ENCODE data around the gene RFX6.

Gene RFX6

DNA sequence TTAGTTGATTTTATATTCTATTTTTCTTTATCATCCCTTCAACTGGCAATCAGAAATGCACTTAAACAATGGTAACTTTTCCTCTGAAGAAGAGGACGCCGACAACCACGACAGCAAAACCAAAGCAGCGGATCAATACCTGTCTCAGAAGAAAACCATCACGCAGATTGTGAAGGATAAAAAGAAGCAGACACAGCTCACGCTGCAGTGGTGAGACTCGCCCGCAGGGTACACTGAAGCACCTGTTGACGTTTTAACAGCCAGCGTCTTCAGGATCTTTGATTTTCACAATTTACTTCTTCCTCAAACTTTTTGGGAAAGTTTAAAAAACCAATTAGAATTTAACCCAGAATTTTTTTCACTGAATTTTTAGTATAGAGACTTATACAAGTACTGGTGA is 701 bp downstream of the RFX6 start:
- DNase-seq (ENCODE audit: insufficient read length, low spot score) = no peak
- TF ChIP-seq POLR2A (IDR thresholded peaks at IDR 0.05; ENCODE audit: low read depth, low read length) = no peak
- no peak for FAIRE-seq

- TF ChIP-seq POLR2A (IDR thresholded peaks at IDR 0.05; ENCODE audit: low read depth, low read length) = no peak
- DNase-seq (ENCODE audit: insufficient read length, low spot score) (no peak), FAIRE-seq (no peak)
Observed at GRCh38 chr6:116881236-116881635, 4.2 kb downstream of the RFX6 start.

GRCh38 chr6:116883005-116883404 is 6.0 kb downstream of the RFX6 start:
- FAIRE-seq = no peak
- DNase-seq (ENCODE audit: insufficient read length, low spot score) = no peak
- TF ChIP-seq POLR2A (IDR thresholded peaks at IDR 0.05; ENCODE audit: low read depth, low read length) = no peak

DNA sequence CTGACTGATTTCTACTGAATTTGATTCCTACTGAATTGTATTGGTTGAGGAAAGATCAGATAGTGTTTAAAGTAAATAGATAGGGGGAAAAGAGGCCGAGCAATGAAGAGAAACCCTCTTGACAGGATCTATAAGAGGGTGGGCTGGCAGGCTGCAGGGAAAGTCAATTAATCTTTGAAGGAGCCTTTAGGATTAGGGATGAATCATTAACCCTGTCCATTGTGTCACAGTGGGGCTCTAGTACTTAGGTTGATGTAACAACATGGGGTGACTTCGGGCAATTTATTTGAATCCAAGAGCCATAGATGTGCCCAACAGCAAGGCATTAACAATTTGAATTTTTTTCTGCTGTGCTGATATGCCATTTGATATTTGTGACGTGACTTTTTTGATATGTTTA is 7.5 kb downstream of the RFX6 start:
- FAIRE-seq = no peak
- no peak for TF ChIP-seq POLR2A (IDR thresholded peaks at IDR 0.05; ENCODE audit: low read depth, low read length)
- no peak for DNase-seq (ENCODE audit: insufficient read length, low spot score)

GRCh38 chr6:116887168-116887567 is 10.1 kb downstream of the RFX6 start:
- no peak for FAIRE-seq
- DNase-seq (ENCODE audit: insufficient read length, low spot score) = no peak
- TF ChIP-seq POLR2A (IDR thresholded peaks at IDR 0.05; ENCODE audit: low read depth, low read length) = no peak

GRCh38 chr6:116887894-116888293 is 10.9 kb downstream of the RFX6 start:
- TF ChIP-seq POLR2A (IDR thresholded peaks at IDR 0.05; ENCODE audit: low read depth, low read length) = no peak
- no peak for FAIRE-seq

GRCh38 chr6:116888732-116889360 is 11.8 kb downstream of the RFX6 start:
- no peak for FAIRE-seq
- no peak for DNase-seq (ENCODE audit: insufficient read length, low spot score)
- TF ChIP-seq POLR2A (IDR thresholded peaks at IDR 0.05; ENCODE audit: low read depth, low read length) = no peak

More at GRCh38 chr6:116887894-116888293, 10.9 kb downstream of the RFX6 start:
- DNase-seq (ENCODE audit: insufficient read length, low spot score) = no peak

DNA sequence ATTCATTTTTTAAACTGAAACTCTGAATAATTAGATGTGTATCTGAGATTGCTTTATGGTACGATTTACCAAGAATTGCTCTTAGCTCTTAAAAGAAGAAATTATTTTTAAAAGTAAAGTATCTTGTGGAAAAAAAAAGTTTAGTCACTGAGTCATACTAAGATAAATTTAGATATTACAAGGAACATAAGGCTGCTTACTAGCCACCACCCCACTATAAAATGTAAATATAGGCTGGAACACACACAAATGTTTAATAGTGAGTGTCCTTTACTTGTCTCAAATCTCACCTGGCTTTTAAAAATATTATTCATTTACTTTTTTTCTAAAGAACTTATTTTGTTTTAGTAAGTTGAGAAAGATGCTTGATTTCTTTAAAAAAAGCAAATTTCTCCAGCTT is 17.6 kb downstream of the RFX6 start:
- TF ChIP-seq POLR2A (IDR thresholded peaks at IDR 0.05; ENCODE audit: low read depth, low read length) = no peak
- FAIRE-seq = no peak
- DNase-seq (ENCODE audit: insufficient read length, low spot score) = no peak

DNA sequence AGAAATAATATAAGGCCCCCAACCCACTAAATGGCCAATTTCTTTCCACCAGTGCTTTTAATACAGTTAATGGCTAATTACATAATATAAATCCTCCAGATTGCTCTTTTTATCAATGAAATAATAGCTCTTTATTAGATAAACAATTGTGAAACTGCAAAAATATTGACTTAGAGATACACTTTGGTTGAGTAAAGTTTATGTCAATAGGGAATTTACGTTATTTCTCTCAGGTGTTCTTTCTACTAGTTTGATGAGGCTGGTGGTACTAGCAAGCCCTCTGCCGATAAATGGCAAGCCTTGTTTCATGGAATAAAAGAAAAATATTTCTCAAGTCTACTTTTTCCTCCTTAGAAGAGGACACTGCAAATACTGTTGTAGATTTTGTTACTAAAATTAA is 18.9 kb downstream of the RFX6 start:
- no peak for TF ChIP-seq POLR2A (IDR thresholded peaks at IDR 0.05; ENCODE audit: low read depth, low read length)
- DNase-seq (ENCODE audit: insufficient read length, low spot score) = no peak
- no peak for FAIRE-seq

DNA sequence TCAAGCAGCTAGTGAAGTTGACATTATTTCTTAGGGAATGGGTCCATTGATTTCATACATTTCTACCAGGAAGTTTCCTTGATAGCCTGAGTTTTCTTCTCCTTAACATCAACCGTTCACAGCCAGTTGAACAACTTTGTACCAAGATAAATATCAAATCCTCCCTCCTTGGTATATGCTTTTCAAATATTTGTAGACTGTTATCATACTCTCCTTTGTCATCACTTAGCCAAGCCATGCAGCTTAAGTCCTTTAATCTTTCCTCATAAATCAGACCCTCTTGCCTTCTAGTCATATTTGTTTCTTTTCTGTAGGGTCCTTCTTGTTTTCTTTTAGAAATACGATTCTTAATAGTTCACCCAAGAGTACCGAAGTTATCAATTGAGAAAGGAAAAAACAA is 25.6 kb downstream of the RFX6 start:
- no peak for TF ChIP-seq POLR2A (IDR thresholded peaks at IDR 0.05; ENCODE audit: low read depth, low read length)
- no peak for FAIRE-seq

DNA sequence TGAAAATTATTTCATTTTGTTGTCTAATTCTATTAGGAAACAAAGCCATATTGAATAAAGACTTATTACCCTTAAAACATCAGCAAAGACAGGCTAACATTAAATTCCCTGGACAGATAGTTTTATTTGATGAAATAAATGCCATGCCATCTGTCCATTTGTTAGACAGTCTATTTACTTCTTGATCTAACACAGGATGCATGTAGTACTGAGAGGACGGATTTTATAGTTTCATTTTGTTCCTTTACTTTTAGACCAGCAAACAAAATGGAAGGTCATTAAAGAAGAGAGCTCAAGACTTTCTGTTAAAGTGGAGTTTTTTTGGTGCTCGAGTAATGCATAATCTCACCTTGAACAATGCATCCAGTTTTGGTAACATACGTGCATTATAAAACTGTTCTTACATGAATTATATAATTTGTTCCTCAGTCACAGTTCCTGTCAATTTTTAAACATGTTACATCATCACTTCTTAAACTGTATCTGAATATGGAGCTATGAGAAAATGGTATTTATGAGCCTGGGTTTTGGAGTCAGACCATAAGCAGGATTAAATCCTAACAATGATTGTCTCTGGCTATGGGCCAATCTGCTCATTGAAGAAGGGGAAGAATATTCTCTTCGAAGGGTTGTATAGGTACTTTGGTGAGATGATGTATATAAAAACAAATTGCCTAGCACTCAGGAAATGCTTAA is 46.0 kb downstream of the RFX6 start:
- FAIRE-seq = no peak
- TF ChIP-seq POLR2A (IDR thresholded peaks at IDR 0.05; ENCODE audit: low read depth, low read length) = no peak

More for the DNA sequence above, 25.6 kb downstream of the RFX6 start:
- no peak for DNase-seq (ENCODE audit: insufficient read length, low spot score)

DNA sequence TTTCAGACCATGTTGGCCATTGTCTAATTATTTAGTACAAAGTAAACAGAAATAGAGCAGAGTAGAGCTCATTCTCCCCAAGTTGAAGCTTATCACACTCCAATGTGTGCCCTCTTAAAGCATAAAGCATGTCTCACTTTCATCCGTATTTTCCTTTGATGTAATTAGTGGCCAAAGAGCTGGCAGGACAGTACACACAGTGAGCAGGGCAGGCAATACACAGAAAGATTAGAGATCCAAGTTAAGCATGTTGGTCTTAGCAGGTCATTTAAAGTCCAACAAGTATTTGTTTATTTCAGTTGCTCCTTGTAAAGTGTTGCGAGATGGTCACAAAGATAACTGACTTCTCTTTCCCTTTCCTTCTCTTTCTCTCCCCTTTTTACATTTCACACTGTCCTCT is 47.2 kb downstream of the RFX6 start:
- DNase-seq (ENCODE audit: insufficient read length, low spot score) = no peak
- FAIRE-seq = no peak
- TF ChIP-seq POLR2A (IDR thresholded peaks at IDR 0.05; ENCODE audit: low read depth, low read length) = no peak

More for the DNA sequence above, 46.0 kb downstream of the RFX6 start:
- no peak for DNase-seq (ENCODE audit: insufficient read length, low spot score)

- no peak for TF ChIP-seq POLR2A (IDR thresholded peaks at IDR 0.05; ENCODE audit: low read depth, low read length)
- FAIRE-seq = no peak
Observed at GRCh38 chr6:116925088-116925794, 48.2 kb downstream of the RFX6 start.

DNA sequence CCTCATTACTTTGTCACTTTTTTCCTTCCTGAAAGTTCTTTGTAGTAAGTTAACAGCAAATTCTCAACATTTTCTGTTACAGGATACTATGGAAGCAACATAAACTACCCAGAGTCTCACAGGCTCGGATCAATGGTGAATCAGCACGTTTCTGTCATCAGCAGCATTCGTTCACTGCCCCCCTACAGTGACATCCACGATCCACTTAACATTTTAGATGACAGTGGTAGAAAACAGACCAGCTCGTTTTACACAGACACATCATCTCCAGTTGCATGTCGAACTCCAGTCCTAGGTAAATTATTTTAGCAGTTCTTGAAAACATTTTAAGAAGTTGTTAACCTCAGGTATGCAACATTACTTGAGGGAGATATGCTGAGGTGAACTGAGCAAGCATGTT is 51.6 kb downstream of the RFX6 start:
- no peak for TF ChIP-seq POLR2A (IDR thresholded peaks at IDR 0.05; ENCODE audit: low read depth, low read length)
- DNase-seq (ENCODE audit: insufficient read length, low spot score) = no peak
- FAIRE-seq = no peak

More at GRCh38 chr6:116925088-116925794, 48.2 kb downstream of the RFX6 start:
- DNase-seq (ENCODE audit: insufficient read length, low spot score) = no peak

GRCh38 chr6:116929825-116930224 is 52.8 kb downstream of the RFX6 start:
- TF ChIP-seq POLR2A (IDR thresholded peaks at IDR 0.05; ENCODE audit: low read depth, low read length) = no peak
- FAIRE-seq (no peak), DNase-seq (ENCODE audit: insufficient read length, low spot score) (no peak)
